ENCODE measurements around the gene MAPKBP1. TPM values are rescaled to one million over a fixed set of nuclear protein-coding genes. Genes with fewer than 3 reads are reported as not detected.

Gene MAPKBP1
- total RNA-seq, 1 donor from 2014 or later, result 11.9 TPM

- no peak overlapping the region for H3K4me3 ChIP-seq (ENCODE audit: low read depth, low read length)
- H3K27me3 ChIP-seq (ENCODE audit: control insufficient read depth, insufficient read depth, low read length), result no peaks in the 10 kb centered on the region
- H3K36me3 ChIP-seq (ENCODE audit: control insufficient read depth, insufficient read depth, low read length), result no peaks in the 10 kb centered on the region
- TF ChIP-seq CTCF (IDR thresholded peaks at IDR 0.05; ENCODE audit: insufficient read depth, low read length, poor library complexity, severe bottlenecking), result no peak
- DNase-seq (ENCODE audit: low read depth), result no peak
These were observed 65.7 kb downstream of the MAPKBP1 start for GRCh38 chr15:41839781-41840491.

GRCh38 chr15:41840673-41841072 lies 66.4 kb downstream of the MAPKBP1 start:
- no peak for TF ChIP-seq CTCF (IDR thresholded peaks at IDR 0.05; ENCODE audit: insufficient read depth, low read length, poor library complexity, severe bottlenecking)
- DNase-seq (ENCODE audit: low read depth), result no peak
- H3K4me3 ChIP-seq (ENCODE audit: low read depth, low read length), result no peak overlapping the region
- H3K36me3 ChIP-seq (ENCODE audit: control insufficient read depth, insufficient read depth, low read length), result no peaks in the 10 kb centered on the region
- no peaks in the 10 kb centered on the region for H3K27me3 ChIP-seq (ENCODE audit: control insufficient read depth, insufficient read depth, low read length)

- TF ChIP-seq CTCF (IDR thresholded peaks at IDR 0.05; ENCODE audit: insufficient read depth, low read length, poor library complexity, severe bottlenecking), result no peak
- no peaks in the 10 kb centered on the region for H3K36me3 ChIP-seq (ENCODE audit: control insufficient read depth, insufficient read depth, low read length)
- DNase-seq (ENCODE audit: low read depth), result no peak
- H3K4me3 ChIP-seq (ENCODE audit: low read depth, low read length), result no peak overlapping the region
- no peaks in the 10 kb centered on the region for H3K27me3 ChIP-seq (ENCODE audit: control insufficient read depth, insufficient read depth, low read length)
These were observed 66.8 kb downstream of the MAPKBP1 start for GRCh38 chr15:41841131-41841530.

GRCh38 chr15:41842229-41842628 lies 67.9 kb downstream of the MAPKBP1 start:
- H3K27me3 ChIP-seq (ENCODE audit: control insufficient read depth, insufficient read depth, low read length), result no peaks in the 10 kb centered on the region
- no peak for TF ChIP-seq CTCF (IDR thresholded peaks at IDR 0.05; ENCODE audit: insufficient read depth, low read length, poor library complexity, severe bottlenecking)
- no peaks in the 10 kb centered on the region for H3K36me3 ChIP-seq (ENCODE audit: control insufficient read depth, insufficient read depth, low read length)
- no peak overlapping the region for H3K4me3 ChIP-seq (ENCODE audit: low read depth, low read length)
- no peak for DNase-seq (ENCODE audit: low read depth)

- no peak overlapping the region for H3K4me3 ChIP-seq (ENCODE audit: low read depth, low read length)
- H3K36me3 ChIP-seq (ENCODE audit: control insufficient read depth, insufficient read depth, low read length), result no peaks in the 10 kb centered on the region
- H3K27me3 ChIP-seq (ENCODE audit: control insufficient read depth, insufficient read depth, low read length), result no peaks in the 10 kb centered on the region
- no peak for DNase-seq (ENCODE audit: low read depth)
- no peak for TF ChIP-seq CTCF (IDR thresholded peaks at IDR 0.05; ENCODE audit: insufficient read depth, low read length, poor library complexity, severe bottlenecking)
These were observed 69.3 kb downstream of the MAPKBP1 start for GRCh38 chr15:41843571-41843970.

GRCh38 chr15:41844814-41845213 lies 70.5 kb downstream of the MAPKBP1 start:
- Histone ChIP-seq H3K27me3 (ENCODE audit: control insufficient read depth, insufficient read depth, low read length) (peaks cover 2% of the 10 kb centered on the region), H3K4me3 (ENCODE audit: low read depth, low read length) (no peak overlapping the region), H3K36me3 (ENCODE audit: control insufficient read depth, insufficient read depth, low read length) (no peaks in the 10 kb centered on the region)
- no peak for DNase-seq (ENCODE audit: low read depth)
- TF ChIP-seq CTCF (IDR thresholded peaks at IDR 0.05; ENCODE audit: insufficient read depth, low read length, poor library complexity, severe bottlenecking), result no peak

Measured in kidney epithelial cell (primary cell).